A549 (cell line): ENCODE measurements around the gene CFAP61. TPM values are rescaled to one million over a fixed set of nuclear protein-coding genes. Genes with fewer than 3 reads are reported as not detected.
"Not testable (repeated sequence)": the region's sequence is repeated elsewhere in the genome, so short reads cannot be mapped to it uniquely, and the experiment has no call there.

Experiments used
- ATAC-seq, 2 experiments: fragments of 200-7000 bp in 1 of 2; fragments of >200 bp in 1 of 2; cut with Nextera tagmentation in 1 of 2; cut with Tn5 transposase in 1 of 2; 3 replicates each; pipeline versions ENCODE4 v1.8.0 to v1.9.1; 2018 to 2020; ENCODE audit warnings: mild to moderate bottlenecking in 1 of 2, moderate library complexity in 1 of 2
- CTCF ChIA-PET: fragments of 300-600 bp; sonication (Branson Sonifier 250); formaldehyde crosslinking; extraction: SDS; loops from one replicate; lab custom pipeline; 2021; ENCODE audit warnings: antibody characterized with exemption, inconsistent platforms; lab: Yijun Ruan, JAX
- POLR2A ChIA-PET: fragments of 350-600 bp; formaldehyde crosslinking; extraction: SDS; loops from one replicate; lab custom pipeline; 2021; ENCODE audit warnings: antibody characterized with exemption, inconsistent platforms; lab: Yijun Ruan, JAX
- DNase-seq, 2 experiments: peaks; one replicate each; pipeline versions ENCODE4 v3.0.0 to v3.0.0-alpha.2; 2011 to 2016; ENCODE audit warnings: low read depth in 1 of 2, low spot score in 1 of 2
- FAIRE-seq: peaks from 2 replicates; lab custom pipeline; 2011; peaks lifted over from hg19 to GRCh38; lab: Jason Lieb, UNC
- H3K27ac ChIP-seq, 2 experiments: fragments of >200 bp; sonication (Bioruptor Twin); formaldehyde crosslinking; 3 replicates each; pipeline ENCODE4 v1.5.1; 2016 to 2017
- H3K4me1 ChIP-seq: fragments of >200 bp; sonication (Bioruptor Twin); formaldehyde crosslinking; 3 replicates; pipeline ENCODE4 v1.6.1; 2016
- H3K4me2 ChIP-seq: fragments of >200 bp; sonication (Bioruptor Twin); formaldehyde crosslinking; 3 replicates; pipeline ENCODE4 v1.6.1; 2016
- H3K4me3 ChIP-seq: fragments of >200 bp; sonication (Bioruptor Twin); formaldehyde crosslinking; 3 replicates; pipeline ENCODE4 v1.5.1; 2016
- H3K9me3 ChIP-seq: fragments of >200 bp; sonication (Bioruptor Twin); formaldehyde crosslinking; 3 replicates; pipeline ENCODE4 v1.6.1; 2016
- CTCF ChIP-seq: fragments of >200 bp; sonication (Bioruptor Twin); formaldehyde crosslinking; IDR thresholded peaks from 3 replicates; pipeline ENCODE4 v1.5.1; 2016
- FOSL2 ChIP-seq, 2 experiments: fragments of 450-650 bp in 1 of 2; fragments of >200 bp in 1 of 2; sonication (Bioruptor Twin) in 1 of 2; formaldehyde crosslinking; IDR thresholded peaks; 2 replicates each; pipeline versions ENCODE4 v1.5.0 to v1.6.1; 2016 to 2020; ENCODE audit warnings: mild to moderate bottlenecking in 1 of 2, moderate library complexity in 1 of 2
- FOXS1 ChIP-seq: fragments of 250-450 bp; sonication (Bioruptor Pico); IDR thresholded peaks from 2 replicates; pipeline ENCODE4 v1.5.0; 2020; ENCODE audit warnings: mild to moderate bottlenecking, moderate library complexity
- HEYL ChIP-seq: fragments of 250-450 bp; sonication (Bioruptor Pico); IDR thresholded peaks from 2 replicates; pipeline ENCODE4 v1.8.0; 2021; ENCODE audit warnings: mild to moderate bottlenecking, moderate library complexity
- HMGXB4 ChIP-seq: fragments of 250-450 bp; sonication (Bioruptor Pico); IDR thresholded peaks from 2 replicates; pipeline ENCODE4 v1.5.0; 2021; ENCODE audit warnings: mild to moderate bottlenecking, moderate library complexity, borderline replicate concordance
- MAZ ChIP-seq: fragments of 150-350 bp; IDR thresholded peaks from 2 replicates; pipeline ENCODE4 v1.6.1; 2014; ENCODE audit warnings: antibody characterized with exemption, low read depth, low read length, borderline replicate concordance
- MYC ChIP-seq: IDR thresholded peaks from 2 replicates; pipeline ENCODE4 v1.6.1; 2012; ENCODE audit warnings: mild to moderate bottlenecking, inconsistent platforms, low read length, improper control_type of control experiment, borderline replicate concordance
- NFE2L2 ChIP-seq: fragments of 150-350 bp; conservative IDR thresholded peaks from 2 replicates; pipeline ENCODE4 v1.6.1; 2014; ENCODE audit warnings: low read length
- PHF8 ChIP-seq: fragments of 200-600 bp; sonication (generic); IDR thresholded peaks from 2 replicates; pipeline ENCODE4 v1.6.1; 2016; ENCODE audit warnings: low read depth, mild to moderate bottlenecking, antibody characterized with exemption, moderate library complexity, borderline replicate concordance
- POLR2AphosphoS2 ChIP-seq: conservative IDR thresholded peaks from 2 replicates; pipeline ENCODE4 v1.6.1; 2012; ENCODE audit warnings: low read length, improper control_type of control experiment, inconsistent platforms
- RAD21 ChIP-seq, 2 experiments: fragments of >200 bp in 1 of 2; sonication (Bioruptor Twin) in 1 of 2; formaldehyde crosslinking in 1 of 2; IDR thresholded peaks in 1 of 2; conservative IDR thresholded peaks in 1 of 2; 2 replicates in 1 of 2; 3 replicates in 1 of 2; pipeline ENCODE4 v1.6.1; 2012 to 2018; ENCODE audit warnings: inconsistent platforms in 1 of 2
- RFX5 ChIP-seq: fragments of 450-650 bp; IDR thresholded peaks from 2 replicates; pipeline ENCODE4 v1.7.1; 2014; ENCODE audit warnings: antibody characterized with exemption, mild to moderate bottlenecking, moderate library complexity
- SMC3 ChIP-seq: fragments of >200 bp; sonication (Bioruptor Twin); formaldehyde crosslinking; IDR thresholded peaks from 3 replicates; pipeline ENCODE4 v1.6.1; 2018; ENCODE audit warnings: inconsistent platforms
- TFCP2L1 ChIP-seq: fragments of 250-450 bp; sonication (Bioruptor Pico); IDR thresholded peaks from 2 replicates; pipeline ENCODE4 v1.5.0; 2021; ENCODE audit warnings: mild to moderate bottlenecking
- ZFP36 ChIP-seq: fragments of 450-650 bp; IDR thresholded peaks from 2 replicates; pipeline ENCODE4 v1.6.1; 2014; ENCODE audit warnings: borderline replicate concordance; ENCODE audit not compliant: partially characterized antibody
- WGBS: methylation state at CpG from one replicate; pipeline ENCODE4 v1.1.6; 2017; ENCODE audit errors: missing lambda C conversion rate; 5-methylcytosine and 5-hydroxymethylcytosine counted together
- polyA plus RNA-seq, 4 experiments: library from polyadenylated mRNA; depleted of rRNA in 3 of 4; stranded (reverse); fragments of >200 nt; fragmentation: RNase III in 1 of 4; extraction: RNeasy Plus Mini Kit Qiagen cat#74134 plus additional on column Dnase treatment in 1 of 4; gene quantifications; 2 replicates in 3 of 4; 3 replicates in 1 of 4; pipeline ENCODE4 v1.2.3, GENCODE V29; 2011 to 2017

The CFAP61 gene
- polyA plus RNA-seq, 2 of the 4 experiments (the other 2 are of a cell fraction): 0.39 to 0.70 TPM

GRCh38 chr20:20237093-20237959 is 185.0 kb downstream of the CFAP61 start:
- Histone ChIP-seq H3K4me1 (no peaks in the 10 kb centered on the region), H3K27ac (no peak overlapping the region), H3K9me3 (no peaks in the 10 kb centered on the region), H3K4me2 (no peak overlapping the region), H3K4me3 (no peak overlapping the region)
- CTCF ChIA-PET: interaction anchor here (0.5 to 4.5 kb wide), 28 partner anchors 9 to 997 kb away, joined by 3 to 25 read pairs (median 4); partner anchors contain the start of genes CFAP61 and CRNKL1
- ATAC-seq (peak; percentile 78 to 93), FAIRE-seq (peak; percentile 73), DNase-seq (peak; percentile 40 to 76)
- TF ChIP-seq CTCF: peak; percentile 60
- no peak for TF ChIP-seq PHF8
- TF ChIP-seq NFE2L2: no peak
- no peak for TF ChIP-seq ZFP36
- TF ChIP-seq SMC3: peak; percentile 56
- no peak for TF ChIP-seq FOXS1 (CRISPR knock-in tag)
- no peak for TF ChIP-seq HEYL (CRISPR knock-in tag)
- TF ChIP-seq RAD21 (conservative IDR thresholded peaks at IDR 0.05 in 1 of 2, IDR thresholded peaks at IDR 0.05 in 1 of 2): peak; percentile 46 to 61; a peak in 4 of 5 replicates
- no peak for TF ChIP-seq RFX5
- WGBS: 24% methylated on average over 11 of the region's 11 CpGs
- POLR2A ChIA-PET: no interaction called here

GRCh38 chr20:20241976-20242375 is 189.6 kb downstream of the CFAP61 start:
- FAIRE-seq (no peak), DNase-seq (no peak), ATAC-seq (no peak)
- CTCF ChIA-PET: interaction anchor here (1.2 to 2.2 kb wide), 3 partner anchors 11 to 158 kb away, joined by 3 to 7 read pairs (median 6); no protein-coding TSS in a partner anchor
- Histone ChIP-seq H3K4me2 (no peak overlapping the region), H3K4me3 (no peak overlapping the region), H3K27ac (no peak overlapping the region), H3K4me1 (no peaks in the 10 kb centered on the region), H3K9me3 (peaks cover 18% of the 10 kb centered on the region; the same call in 2 of the 3 replicates)
- 71% methylated on average over 1 of the region's 1 CpG for WGBS
- POLR2A ChIA-PET: no interaction called here
- no peak for TF ChIP-seq HMGXB4 (CRISPR knock-in tag)

- H3K27ac ChIP-seq, H3K4me3 ChIP-seq, DNase-seq, H3K4me1 ChIP-seq, POLR2A ChIA-PET, ATAC-seq, H3K4me2 ChIP-seq, FAIRE-seq: not testable (repeated sequence)
- CTCF ChIA-PET: interaction anchor here (0.7 kb wide), 1 partner anchor 14 kb away, joined by 3 read pairs; no protein-coding TSS in a partner anchor
- peaks cover 18% of the 10 kb centered on the region; the same call in 2 of the 3 replicates for H3K9me3 ChIP-seq
- 0% methylated on average over 1 of the region's 1 CpG for WGBS
Measured at GRCh38 chr20:20244384-20244783, 192.1 kb downstream of the CFAP61 start.

- ChIA-PET CTCF (interaction anchor here (0.8 to 1.1 kb wide), 3 partner anchors 9 to 18 kb away, joined by 3 to 4 read pairs (median 3); no protein-coding TSS in a partner anchor), POLR2A (no interaction called here)
- no peak for DNase-seq
- Histone ChIP-seq H3K9me3 (peaks cover 18% of the 10 kb centered on the region; the same call in 2 of the 3 replicates), H3K27ac (no peak overlapping the region), H3K4me3 (no peak overlapping the region), H3K4me2 (no peak overlapping the region), H3K4me1 (no peaks in the 10 kb centered on the region)
- no peak for ATAC-seq
- no peak for FAIRE-seq
- 40% methylated on average over 15 of the region's 15 CpGs for WGBS
- no peak for TF ChIP-seq FOSL2 (IDR thresholded peaks at IDR 0.05)
- TF ChIP-seq FOSL2 (CRISPR knock-in tag; IDR thresholded peaks at IDR 0.05): no peak
- TF ChIP-seq POLR2AphosphoS2: no peak
- TF ChIP-seq TFCP2L1 (CRISPR knock-in tag): no peak
- no peak for TF ChIP-seq MYC
- no peak for TF ChIP-seq MAZ
Measured at GRCh38 chr20:20246996-20247633, 194.8 kb downstream of the CFAP61 start.
